GM23248 (cell line): ENCODE results near the gene PGGHG.

Experiments
- EZH2 ChIP-seq: fragments of 200-600 bp; sonication (generic); IDR thresholded peaks from 2 replicates; pipeline ENCODE4 v1.6.1; 2018; ENCODE audit warnings: antibody characterized with exemption, mild to moderate bottlenecking; ENCODE audit not compliant: insufficient read depth, poor library complexity, severe bottlenecking
- EZH2phosphoT487 ChIP-seq: fragments of 200-600 bp; sonication (generic); IDR thresholded peaks from 2 replicates; pipeline ENCODE4 v1.6.1; 2018; ENCODE audit warnings: antibody characterized with exemption, moderate library complexity, mild to moderate bottlenecking, low read depth; ENCODE audit not compliant: insufficient read depth

DNA sequence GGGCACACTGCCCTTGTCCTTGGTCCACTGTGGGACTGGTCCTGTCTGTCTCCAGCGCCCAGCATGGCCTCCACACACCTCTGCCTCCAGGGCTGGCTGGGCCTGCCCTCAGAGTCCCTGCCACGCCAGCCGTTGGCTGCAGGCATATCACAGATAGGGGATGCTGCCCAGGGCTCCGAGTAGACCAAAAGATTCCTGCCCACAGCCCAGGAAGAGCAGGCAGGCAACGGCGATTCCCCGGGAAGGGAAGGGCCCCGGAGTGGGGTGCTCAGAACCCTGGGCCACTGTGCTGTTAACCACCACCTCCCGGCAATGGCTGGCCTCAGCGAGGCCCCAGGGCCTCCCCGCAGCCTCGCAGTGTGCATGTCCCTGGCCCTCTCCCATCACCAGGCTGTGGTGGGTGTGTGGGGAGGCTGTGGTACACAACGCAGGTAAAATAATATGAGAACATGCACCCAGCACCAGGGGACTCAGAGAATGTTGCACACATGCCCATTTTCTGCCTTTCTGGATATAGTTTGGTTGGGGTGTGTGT is 8.2 kb downstream of the PGGHG start:
- no peak for TF ChIP-seq EZH2phosphoT487
- TF ChIP-seq EZH2, result no peak
